DMS53 (cell line): ENCODE results near the gene NRDE2.
A peak's percentile ranks its signal among the peaks of the same experiment; 100 is the strongest.
"Not testable (repeated sequence)": the region's sequence is repeated elsewhere in the genome, so short reads cannot be mapped to it uniquely, and the experiment has no call there.

Source experiments
- DNase-seq: peaks from one replicate; lab custom pipeline; 2025; lab: John Stamatoyannopoulos, UW

NRDE2 gene

DNA sequence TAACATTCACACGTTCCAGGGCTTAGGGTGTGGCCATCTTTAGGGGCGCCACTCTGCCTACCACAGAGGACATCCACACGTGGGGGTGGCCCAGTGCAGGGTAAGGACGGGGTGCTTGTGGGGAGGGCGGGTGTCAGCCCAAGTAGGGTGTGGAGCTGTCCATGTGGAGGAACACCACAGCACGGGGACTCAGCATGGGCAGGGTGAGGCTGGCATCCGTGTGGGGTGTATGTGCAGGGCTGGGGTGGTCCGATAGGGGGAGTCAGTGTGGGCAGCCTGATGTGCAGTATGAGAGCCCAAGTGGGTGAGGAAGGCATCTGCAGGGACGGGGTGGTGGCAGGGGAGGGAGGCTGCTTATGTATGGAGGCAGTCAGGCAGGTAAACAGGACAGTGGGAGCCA, 57.7 kb downstream of the NRDE2 start:
- DNase-seq, result peak; percentile 20

- DNase-seq, result no peak
Observed at GRCh38 chr14:90273532-90273931, 58.2 kb downstream of the NRDE2 start.

- DNase-seq, result no peak
Observed at GRCh38 chr14:90272523-90272922, 59.2 kb downstream of the NRDE2 start.

DNA sequence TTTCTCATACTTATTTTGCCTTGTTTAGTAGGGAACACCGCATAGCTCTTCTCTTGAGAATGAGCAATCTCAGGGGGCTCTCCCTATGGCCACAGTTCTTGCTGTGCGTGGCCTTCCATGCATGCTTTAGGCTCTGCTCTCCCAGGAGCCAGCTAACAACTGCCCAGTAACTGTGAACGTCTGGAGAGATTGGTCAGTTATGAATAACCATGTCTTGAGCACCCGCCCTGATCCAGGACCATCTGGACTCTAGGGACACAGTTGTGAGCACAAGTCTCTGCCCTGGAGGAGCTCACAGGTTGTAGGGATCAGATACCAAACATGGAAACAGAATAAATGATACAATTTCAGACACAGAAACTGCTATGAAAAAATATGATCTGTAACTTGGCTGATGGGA, 63.3 kb downstream of the NRDE2 start:
- DNase-seq, result no peak

DNA sequence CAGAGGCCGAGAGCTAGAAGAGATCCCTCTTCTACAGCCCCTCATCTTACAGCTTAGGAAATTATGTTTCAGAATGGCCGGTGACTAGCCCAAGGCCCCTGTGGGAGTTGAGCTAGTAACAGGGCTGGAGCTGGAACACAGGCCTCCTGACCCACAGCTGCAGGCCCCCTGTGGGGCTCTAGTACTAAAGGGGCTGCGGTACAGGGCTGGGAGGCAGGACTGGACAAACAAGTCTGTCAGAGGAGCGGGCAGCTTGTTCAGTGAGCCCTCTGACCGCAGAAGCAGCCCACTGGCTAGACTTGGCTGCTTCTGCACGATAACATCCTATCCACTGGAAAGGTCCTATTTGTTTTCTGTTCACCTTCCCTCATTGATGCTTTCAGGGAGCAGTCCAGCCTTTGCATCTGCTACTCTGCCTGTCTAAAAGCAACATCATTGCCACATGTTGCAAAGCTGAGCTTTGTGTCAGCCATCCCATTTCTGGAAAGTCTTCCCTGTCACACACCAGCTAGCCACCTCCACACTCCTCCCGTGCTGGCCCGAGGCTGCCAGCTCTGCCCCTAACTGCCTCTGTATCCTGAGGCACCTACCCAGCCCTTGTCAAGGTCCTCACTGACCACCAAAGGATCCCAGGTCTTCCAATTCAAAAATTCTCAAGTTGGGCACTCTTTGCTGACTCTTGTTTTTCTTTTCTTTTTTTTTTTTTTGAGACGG, 65.1 kb downstream of the NRDE2 start:
- DNase-seq, result no peak

DNA sequence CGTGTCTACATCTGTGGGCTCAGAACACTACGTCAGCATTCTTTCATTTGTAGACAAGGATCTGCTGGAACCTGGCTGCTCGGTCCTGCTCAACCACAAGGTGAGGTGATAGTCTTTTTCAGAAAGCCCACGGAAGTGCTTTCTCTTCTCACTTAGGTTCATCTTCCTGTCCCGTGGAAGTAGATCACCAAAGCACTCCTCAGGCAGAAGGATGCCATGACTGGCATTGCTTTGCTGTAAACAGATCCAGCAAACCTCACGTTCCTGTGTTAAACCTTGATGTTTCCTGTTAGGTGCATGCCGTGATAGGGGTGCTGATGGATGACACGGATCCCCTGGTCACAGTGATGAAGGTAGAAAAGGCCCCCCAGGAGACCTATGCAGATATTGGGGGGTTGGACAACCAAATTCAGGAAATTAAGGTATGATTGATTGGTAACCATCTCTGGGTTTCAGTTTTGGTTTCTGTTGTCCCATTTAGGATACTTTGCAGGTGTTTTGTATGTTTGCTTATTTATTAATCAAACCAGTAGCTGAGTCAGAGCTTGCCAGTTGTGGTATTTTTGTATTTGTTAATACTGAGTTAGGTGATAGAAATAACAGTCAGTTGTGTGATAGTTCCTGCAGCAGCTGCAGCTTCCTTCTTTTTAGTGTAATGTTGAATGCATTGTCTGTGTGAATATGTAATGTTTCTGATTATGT, 67.8 kb downstream of the NRDE2 start:
- no peak for DNase-seq

DNA sequence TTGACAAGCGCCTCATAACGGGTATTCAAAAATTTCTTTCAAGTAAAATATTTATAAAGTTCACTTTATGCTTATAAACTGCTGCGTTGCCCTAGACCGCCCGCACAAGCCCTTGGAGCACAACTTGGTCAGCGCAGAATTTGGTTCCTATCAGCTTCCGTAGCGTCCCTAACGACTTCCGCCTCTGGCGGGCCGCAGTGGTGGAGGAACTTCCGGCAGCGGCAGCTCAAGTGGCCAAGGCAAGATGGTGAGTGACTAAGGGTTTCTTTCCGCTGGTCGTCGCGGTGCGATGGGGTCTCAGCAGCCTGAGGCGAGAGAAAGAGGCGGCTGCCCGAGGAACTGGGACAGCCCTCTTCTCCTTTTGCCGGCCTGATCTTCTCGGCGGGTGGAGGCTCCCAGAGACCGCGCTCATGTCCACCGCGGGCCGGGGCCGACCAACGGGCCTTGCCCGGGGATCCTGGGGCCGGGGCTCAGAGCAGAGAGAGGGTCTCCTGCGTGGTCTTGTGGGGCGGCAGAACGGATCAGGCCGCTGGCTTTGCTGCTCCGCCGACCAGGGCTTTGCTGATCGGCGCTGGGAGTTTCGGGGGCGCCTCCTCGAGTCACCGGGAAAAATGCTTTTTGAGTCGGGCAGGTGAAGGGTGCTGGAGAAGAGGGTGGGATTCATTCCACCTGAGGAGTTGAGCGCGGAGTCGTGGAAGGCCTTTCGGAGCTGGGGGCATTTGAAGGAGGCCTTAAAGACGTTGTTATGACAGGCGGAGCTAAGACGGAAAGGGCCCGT, 75.2 kb downstream of the NRDE2 start, which contains the start of gene PSMC1:
Gene PSMC1 (plus strand): TSS at position 200 of the 778 bp plus-strand sequence. CDS start 45 bp downstream, at position 245.
- DNase-seq, result peak; percentile 95

GRCh38 chr14:90255871-90256270, 75.9 kb downstream of the NRDE2 start:
- DNase-seq, result peak; percentile 27

DNA sequence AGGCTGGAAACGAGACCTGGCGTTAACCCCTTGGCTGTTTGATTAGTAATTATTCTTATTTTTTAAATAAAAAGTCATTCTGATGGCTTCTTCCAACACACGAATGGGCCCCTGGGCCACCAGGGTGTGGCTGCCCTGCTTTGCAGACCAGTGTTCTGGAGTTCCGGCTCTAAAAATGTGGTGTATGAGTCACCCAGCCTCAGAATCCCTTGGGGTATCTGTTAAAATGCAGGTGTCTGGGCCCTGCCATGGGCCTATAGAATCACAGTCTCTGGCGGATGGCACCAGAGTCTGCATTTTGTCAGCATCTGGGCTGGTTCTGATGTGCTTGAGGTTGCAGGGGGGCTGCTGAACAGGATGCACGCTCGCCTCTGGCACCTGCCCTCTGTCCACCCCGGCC, 77.9 kb downstream of the NRDE2 start:
- no peak for DNase-seq

DNA sequence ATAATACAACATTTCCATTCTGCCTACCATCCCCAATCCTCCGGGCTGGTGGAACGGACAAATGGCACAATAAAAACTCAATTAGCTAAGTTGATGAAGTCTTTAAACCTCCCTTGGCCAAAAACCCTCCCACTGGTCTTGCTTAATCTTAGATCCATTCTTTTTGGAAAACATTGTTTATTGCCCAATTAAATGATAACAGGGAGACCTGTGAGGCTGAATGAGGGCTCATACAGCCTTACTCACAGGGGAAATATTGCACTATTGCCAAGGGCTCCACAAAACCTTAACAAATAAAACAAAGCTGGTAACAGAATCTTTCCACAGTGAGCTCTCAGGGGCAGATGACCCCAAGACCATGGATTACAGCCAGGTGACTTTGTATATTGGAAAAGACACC, 83.1 kb downstream of the NRDE2 start:
- DNase-seq, result no peak

DNA sequence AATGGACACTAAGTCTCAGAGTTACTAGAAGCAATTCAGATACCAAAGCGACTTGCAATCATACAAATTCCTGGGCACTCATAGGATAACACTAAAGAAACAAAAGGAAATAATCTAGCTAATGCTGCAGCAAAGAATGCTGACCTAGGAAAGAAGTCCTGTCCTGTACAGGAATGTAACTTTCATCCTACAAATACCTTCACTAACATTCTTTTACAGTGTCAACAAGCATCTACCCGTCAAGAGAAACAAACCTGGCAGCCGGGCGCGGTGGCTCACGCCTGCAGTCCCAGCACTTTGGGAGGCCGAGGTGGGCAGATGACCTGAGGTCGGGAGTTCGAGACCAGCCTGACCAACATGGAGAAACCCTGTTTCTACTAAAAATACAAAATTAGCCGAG, 84.3 kb downstream of the NRDE2 start:
- not testable (repeated sequence) for DNase-seq

- DNase-seq, result no peak
Observed at GRCh38 chr14:90246936-90247335, 84.8 kb downstream of the NRDE2 start.

DNA sequence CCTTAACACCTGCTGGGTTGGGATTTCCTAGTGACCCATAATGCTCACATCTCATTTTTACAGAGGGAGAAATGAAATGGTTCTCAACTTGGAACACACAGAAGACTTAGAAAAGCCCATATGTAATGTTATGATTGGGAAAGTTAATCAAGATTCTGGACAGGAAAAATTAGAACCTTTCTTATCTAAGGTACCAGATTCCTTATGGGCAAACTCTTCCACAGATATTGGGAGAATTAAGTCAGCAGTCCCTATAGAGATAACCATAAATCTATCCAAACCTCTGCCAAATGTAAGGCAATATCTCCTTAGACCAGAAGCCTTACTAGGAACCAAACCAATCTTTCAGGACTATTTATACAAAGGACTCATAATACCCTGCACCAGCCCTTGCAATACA, 89.3 kb downstream of the NRDE2 start:
- no peak for DNase-seq

DNA sequence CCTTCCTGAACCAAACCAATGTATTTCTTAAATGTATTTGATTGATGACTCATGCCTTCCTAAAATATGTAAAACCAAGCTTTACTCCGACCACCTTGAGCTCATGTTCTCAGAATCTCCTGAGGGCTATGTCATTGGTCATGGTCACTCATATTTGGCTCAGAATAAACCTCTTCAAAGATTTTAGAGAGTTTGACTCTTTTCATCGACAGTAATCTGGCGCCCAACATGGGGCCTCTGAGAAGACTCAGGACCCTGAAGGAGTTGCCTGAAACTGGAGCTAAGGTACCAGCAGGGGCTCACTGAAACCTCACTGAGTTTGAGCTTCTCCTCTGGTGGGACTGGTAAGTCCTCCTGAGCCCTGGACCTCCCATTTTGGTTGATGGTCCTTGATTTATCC, 92.6 kb downstream of the NRDE2 start:
- peak; percentile 10 for DNase-seq

DNA sequence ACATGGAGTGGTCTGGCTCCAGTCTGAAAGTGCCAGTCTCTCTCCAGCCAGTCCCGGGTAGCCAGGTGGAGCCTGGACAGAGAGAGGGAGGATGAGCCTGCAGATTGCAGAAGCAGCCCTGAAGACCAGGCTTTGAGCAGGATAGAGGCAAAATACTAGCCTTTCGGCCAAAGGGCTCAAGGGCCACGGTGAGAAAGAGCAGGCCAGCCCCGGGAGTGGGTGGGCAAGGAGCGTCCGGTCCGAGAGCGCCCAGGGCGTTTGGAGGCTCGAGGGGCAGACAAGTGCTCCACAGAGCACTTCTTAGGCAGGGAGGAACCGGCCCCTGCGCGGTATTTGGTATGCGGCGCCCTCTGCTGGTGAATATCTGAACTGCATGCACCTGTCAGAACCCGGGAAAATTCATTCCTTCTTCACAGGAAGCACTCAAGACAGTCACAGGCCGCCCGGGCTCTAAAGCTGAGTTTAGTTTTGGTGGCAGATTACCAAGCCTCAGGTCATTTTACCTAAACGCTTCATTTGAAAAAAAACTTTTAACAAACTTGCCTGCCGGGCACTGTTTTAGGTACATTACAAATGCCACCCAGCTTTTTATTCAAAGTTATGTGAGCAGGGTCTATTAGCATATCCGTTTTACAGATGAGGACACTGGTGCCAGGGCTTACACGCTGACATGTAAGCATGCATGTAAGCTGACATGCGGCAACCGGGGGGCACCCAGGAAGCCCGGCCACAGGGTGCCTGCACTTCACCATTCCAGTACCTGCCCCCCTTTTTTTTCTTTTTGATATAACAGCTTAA, 96.4 kb downstream of the NRDE2 start:
- peak; percentile 74 for DNase-seq

GRCh38 chr14:90229942-90230341, 101.8 kb downstream of the NRDE2 start:
- DNase-seq, result not testable (repeated sequence)

GRCh38 chr14:90228478-90228877, 103.3 kb downstream of the NRDE2 start:
- no peak for DNase-seq
